ENCODE data around the gene FAM13A. TPM values are rescaled to one million over a fixed set of nuclear protein-coding genes. Genes with fewer than 3 reads are reported as not detected.

FAM13A gene
- total and polyA plus RNA-seq, 2 of the 8 experiments (the other 6 are each of a cell fraction or from before 2014, with no cell fraction given) = 7.1 to 16.5 TPM

DNA sequence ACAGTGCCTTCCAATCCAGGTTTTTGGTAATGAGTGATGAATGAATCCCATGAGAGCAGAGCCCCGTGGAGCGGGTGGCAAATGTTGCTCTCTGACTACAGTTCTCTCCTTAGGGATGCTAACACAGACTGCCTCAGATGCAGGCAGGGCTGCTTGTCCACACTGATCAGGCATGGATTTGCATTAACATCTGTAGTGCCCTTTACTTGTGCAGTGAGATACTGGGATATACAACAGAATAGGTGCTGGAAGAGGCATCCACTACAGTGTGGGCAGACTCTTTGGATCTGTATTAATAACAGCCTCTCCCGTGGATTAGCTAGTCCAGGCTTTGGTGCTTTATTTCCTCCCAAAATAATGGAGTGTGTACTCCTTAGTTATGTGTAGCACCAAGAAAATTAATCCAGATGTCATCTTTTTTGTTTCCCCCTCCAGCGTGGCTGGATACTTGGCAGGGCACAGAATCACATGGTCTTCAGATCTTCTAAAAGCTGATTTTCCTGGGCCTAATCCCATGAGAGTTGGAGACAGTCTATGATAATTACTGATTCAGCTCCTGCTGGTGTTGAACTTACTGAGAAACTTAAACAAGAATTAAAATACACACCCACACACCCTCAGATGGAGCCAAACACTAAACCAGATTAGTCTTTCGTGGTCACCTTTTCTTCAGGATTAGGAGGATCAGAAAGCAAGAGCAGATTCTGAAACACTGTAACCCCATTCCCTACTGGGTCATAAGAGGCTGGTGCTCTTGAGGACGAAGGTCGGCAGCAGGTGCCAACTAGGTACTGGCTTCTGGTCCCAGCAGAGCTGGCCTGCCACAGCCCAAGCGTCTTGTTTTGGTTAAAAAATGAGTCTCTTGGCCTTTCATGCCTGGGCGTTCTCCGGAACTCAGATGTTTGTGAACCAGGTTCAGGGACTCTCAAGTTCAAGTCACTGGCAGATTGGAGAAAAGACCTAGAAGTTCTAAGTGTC, 336.2 kb downstream of the FAM13A start:
- H2AFZ ChIP-seq (ENCODE audit: low read length) = no peak overlapping the region
- no peak overlapping the region for H3K4me3 ChIP-seq (ENCODE audit: extremely low read depth in 1 of 4, insufficient read depth in 2 of 4, low read depth in 3 of 4, low read length in 4 of 4)
- no peak overlapping the region for H3K4ac ChIP-seq (replicated peaks; ENCODE audit: insufficient read length, low read depth, low read length)
- POLR2A ChIA-PET (ENCODE audit: partially characterized antibody) = no interaction called here
- H2BK5ac ChIP-seq (ENCODE audit: low read depth, low read length) = no peak overlapping the region
- FAIRE-seq = no peak
- H2BK15ac ChIP-seq (ENCODE audit: low read length) = no peak overlapping the region
- no peak overlapping the region for H4K5ac ChIP-seq (ENCODE audit: insufficient read length, low read depth, low read length)
- no peak overlapping the region; the same call in 1 of the 2 replicates for H4K8ac ChIP-seq (ENCODE audit: extremely low read depth, insufficient read depth, low read length)
- H3K56ac ChIP-seq (replicated peaks; ENCODE audit: insufficient read length, low read depth, low read length) = no peak overlapping the region
- H3K23ac ChIP-seq (ENCODE audit: insufficient read length) = no peak overlapping the region
- peaks cover 0 to 3% (median 0%) of the 10 kb centered on the region in 4 experiments; a peak in 1 of 8 replicates for H3K36me3 ChIP-seq (ENCODE audit: control insufficient read depth in 2 of 4, insufficient read depth in 4 of 4, low read length in 3 of 4)
- no peaks in the 10 kb centered on the region for H3K23me2 ChIP-seq (ENCODE audit: low read depth, low read length)
- no peak overlapping the region for H2BK20ac ChIP-seq (ENCODE audit: low read length)
- TF ChIP-seq SP1 (IDR thresholded peaks at IDR 0.05; ENCODE audit: low read depth, low read length) (no peak), KDM4A (IDR thresholded peaks at IDR 0.05; ENCODE audit: low read depth, low read length, severe bottlenecking) (no peak), CTCF (IDR thresholded peaks at IDR 0.05; ENCODE audit: control extremely low read depth in 1 of 3, insufficient read depth in 1 of 3, low read depth in 1 of 3, low read length in 3 of 3) (no peak), MAFK (IDR thresholded peaks at IDR 0.05; ENCODE audit: low read depth, low read length) (no peak)
- no peak overlapping the region for H3K18ac ChIP-seq (ENCODE audit: extremely low read depth, low read length)
- no peak overlapping the region for H3K14ac ChIP-seq (ENCODE audit: insufficient read length)
- CTCF ChIA-PET (ENCODE audit: partially characterized antibody) = interaction anchor here (0.5 to 1.2 kb wide), 2 partner anchors 10 kb away, joined by 3 read pairs; no protein-coding TSS in a partner anchor
- no peak overlapping the region for H4K91ac ChIP-seq (replicated peaks; ENCODE audit: insufficient read length, low read length)
- H3K79me1 ChIP-seq (ENCODE audit: low read depth, low read length) = no peaks in the 10 kb centered on the region
- H3K4me2 ChIP-seq (ENCODE audit: insufficient read depth in 1 of 2, low read depth in 2 of 2, low read length in 2 of 2) = no peak overlapping the region
- no peak overlapping the region for H2BK12ac ChIP-seq (ENCODE audit: low read depth, low read length)
- no peak overlapping the region for H3K27ac ChIP-seq (ENCODE audit: low read depth, low read length)
- H2AK5ac ChIP-seq (ENCODE audit: low read depth, low read length) = no peak overlapping the region
- H3K9me3 ChIP-seq (ENCODE audit: insufficient read depth in 2 of 2, low read depth in 1 of 2, low read length in 1 of 2) = peaks cover 3 to 5% of the 10 kb centered on the region in 2 experiments; a peak in 2 of 4 replicates
- no peak for DNase-seq (ENCODE audit: low read depth in 1 of 2, low spot score in 2 of 2)
- H3K79me2 ChIP-seq (ENCODE audit: control insufficient read depth in 1 of 2, insufficient read depth in 2 of 2, low read length in 2 of 2) = no peaks in the 10 kb centered on the region
- no peak overlapping the region for H3K9ac ChIP-seq (replicated peaks in 1 of 4; ENCODE audit: extremely low read depth in 1 of 4, low read depth in 3 of 4, low read length in 3 of 4)
- no peaks in the 10 kb centered on the region for H4K20me1 ChIP-seq (replicated peaks in 1 of 2; ENCODE audit: control insufficient read depth in 1 of 2, insufficient read depth in 2 of 2, low read length in 2 of 2)
- peaks cover 0 to 4% (median 1%) of the 10 kb centered on the region in 4 experiments; a peak in 2 of 7 replicates for H3K4me1 ChIP-seq (replicated peaks in 1 of 4; ENCODE audit: control insufficient read depth in 3 of 4, insufficient read depth in 4 of 4, low read length in 3 of 4)
- H2BK120ac ChIP-seq (replicated peaks; ENCODE audit: low read depth, low read length) = no peak overlapping the region
- H3K27me3 ChIP-seq (replicated peaks in 1 of 4; ENCODE audit: control insufficient read depth in 3 of 4, extremely low read depth in 1 of 4, insufficient read depth in 3 of 4, low read length in 3 of 4) = no peaks in the 10 kb centered on the region
- WGBS, 2 experiments (ENCODE audit: extremely low coverage in 1 of 2, insufficient coverage in 1 of 2, insufficient read length in 1 of 2, insufficient replicate concordance in 2 of 2, low coverage in 1 of 2, low lambda C conversion rate in 2 of 2, missing lambda C conversion rate in 1 of 2) = 77% methylated on average over 10 of the region's 10 CpGs; no CpG with 5 or more reads in 1 of the 2 experiments

Measured in H1 (cell line).